Stimulated activated CD8-positive, alpha-beta memory T cell treated with anti-CD3 and anti-CD28 coated beads, Interleukin-7, amount 100 ng/mL, for 4 hours (primary cell): ENCODE measurements around the gene GSDME.
"Not testable (repeated sequence)": the region's sequence is repeated elsewhere in the genome, so short reads cannot be mapped to it uniquely, and the experiment has no call there.

Experiments
- DNase-seq, 2 donors: peaks; one replicate each; pipeline ENCODE4 v3.0.0-alpha.2; 2020; ENCODE audit warnings: low read depth in 2 of 2

Gene GSDME

DNA sequence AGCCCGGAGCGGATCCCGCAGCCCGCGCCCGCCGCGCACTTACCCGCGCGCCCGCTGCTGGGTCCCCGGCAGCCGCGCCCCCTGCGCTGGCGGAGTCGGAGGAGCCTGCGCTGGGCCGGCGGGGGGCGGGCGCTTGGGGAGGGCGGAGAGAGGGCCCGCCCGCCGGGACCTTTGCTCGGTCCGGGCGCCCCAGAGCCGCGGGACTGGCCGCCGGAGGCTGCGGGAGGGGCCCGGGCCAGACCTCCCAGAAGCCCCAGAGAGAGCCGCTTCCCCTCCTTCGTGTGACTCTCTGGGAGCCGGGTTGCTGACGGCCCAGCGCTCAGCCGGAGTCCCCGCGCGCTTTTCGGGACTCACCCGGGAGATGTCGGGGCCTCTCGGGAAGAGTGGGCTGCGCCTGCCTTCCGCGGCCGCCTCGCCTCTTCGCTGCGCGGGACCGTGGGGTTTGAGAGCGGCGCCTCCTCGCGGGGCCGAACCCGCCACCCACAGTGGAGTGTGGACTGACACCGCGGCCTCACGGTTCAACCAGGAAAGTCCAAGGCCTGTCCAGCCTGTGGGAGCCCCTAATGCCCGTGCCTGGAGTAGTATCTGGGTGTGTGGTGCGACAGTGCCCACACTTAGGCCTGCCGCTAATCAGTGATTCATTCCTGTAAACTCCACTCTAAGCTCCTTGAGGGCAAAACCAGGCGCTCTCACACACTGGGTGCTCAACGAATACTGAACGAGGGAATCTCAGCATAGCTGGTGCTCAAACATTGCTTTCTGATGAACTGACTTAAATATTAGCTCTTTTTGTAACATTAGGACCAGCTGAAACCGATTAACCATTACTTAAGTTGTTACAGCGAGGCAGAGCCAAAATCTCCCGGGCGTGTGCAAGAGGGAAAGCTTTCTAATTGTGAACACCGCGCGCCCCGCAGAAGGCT, at the start of gene GSDME:
Gene GSDME (minus strand): TSS at position 112 of the 923 bp plus-strand sequence. CDS start 7,690 bp downstream, outside the sequence.
- peak in 1 of 2 donors; percentile 16 for DNase-seq

DNA sequence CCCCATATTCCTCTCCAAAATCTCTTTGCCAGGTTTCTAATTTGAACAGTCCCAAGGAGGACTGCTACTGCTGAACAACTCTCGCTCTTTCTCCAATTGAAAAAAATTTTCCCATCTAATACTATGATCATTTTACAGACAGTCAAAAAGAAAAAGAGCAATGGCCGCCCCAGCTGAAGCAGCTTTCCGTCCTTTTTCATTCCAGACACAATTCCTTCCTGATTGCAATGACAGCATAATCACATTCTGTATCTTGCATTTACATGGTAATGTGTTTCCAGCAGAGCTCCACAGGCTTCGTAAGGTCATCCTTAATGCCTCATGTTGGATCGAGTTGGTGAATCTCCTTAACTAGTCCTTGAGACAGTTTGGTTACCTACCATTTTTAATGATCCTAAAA, 45.0 kb upstream of the GSDME start:
- DNase-seq: no peak

DNA sequence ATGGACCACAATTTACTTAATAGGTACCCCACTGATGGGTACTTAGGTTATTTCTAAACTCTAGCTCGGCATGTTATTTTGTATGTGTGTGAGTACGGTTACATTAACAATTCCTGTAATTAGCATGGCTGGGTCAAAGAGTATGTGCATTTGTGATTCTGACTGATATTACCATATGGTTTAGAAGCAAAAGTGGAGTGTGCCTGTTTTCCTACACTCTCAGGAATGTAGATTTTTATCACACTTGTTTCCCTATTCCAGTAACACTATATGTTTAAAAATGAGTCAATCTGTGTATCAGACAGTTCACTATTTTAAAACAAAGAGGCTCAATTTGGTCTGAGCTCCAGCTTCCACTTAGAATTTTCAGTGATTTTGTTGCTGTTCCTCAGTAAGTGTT, 44.6 kb upstream of the GSDME start:
- no peak for DNase-seq

DNA sequence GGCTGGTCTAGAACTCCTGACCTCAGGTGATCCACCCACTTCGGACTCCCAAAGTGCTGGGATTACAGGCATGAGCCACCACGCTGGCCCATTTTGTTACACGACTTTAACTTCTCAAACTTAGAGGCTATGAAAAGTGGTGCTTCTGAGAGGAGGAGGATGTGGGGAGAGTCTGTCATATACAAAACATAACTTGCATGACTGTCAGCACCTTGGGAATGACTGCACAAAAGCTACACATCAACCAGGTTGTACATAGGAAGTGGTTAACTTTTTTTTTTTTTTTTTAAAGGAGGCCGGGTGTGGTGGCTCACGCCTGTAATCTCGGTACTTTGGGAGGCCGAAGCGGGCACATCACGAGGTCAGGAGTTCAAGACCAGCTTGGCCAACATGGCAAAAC, 43.4 kb upstream of the GSDME start:
- DNase-seq: no peak

DNA sequence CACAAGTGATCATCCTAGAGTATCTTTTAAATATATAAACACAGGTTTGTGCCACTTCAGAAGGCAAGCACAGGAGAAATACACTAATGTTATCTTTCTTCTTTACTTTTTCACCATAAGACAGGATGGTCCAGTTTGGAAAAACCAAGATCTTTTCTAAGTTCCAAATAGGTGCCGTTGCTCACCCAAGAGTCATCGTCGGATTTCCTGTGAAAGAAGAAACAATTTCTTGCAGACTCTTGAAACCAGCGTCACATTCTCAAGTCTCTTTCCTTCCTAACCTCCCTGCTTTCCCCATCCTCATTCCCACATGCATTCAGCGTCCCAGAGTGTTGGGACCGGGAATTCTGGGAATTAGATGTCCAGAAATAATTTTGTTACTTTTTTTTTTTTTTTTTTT, 42.8 kb upstream of the GSDME start:
- DNase-seq: no peak

DNA sequence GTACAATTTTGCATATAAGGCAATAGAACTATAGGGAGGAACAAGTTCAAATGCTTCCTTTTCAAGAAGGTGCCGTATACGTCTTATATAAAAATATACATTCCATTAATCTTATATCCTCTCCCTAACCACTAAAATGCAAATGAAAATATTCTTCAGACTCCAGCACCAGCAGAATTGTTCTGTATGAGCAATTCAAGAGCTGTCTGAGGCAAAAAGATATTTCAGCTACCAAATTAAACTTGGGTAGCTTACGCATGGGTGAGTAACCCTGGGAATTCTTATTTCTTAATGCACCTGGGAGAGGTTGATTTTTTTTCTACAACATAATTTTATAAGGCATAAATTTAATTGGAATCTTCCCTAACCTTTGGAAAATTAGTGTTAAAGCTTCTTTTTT, 42.2 kb upstream of the GSDME start:
- no peak for DNase-seq

DNA sequence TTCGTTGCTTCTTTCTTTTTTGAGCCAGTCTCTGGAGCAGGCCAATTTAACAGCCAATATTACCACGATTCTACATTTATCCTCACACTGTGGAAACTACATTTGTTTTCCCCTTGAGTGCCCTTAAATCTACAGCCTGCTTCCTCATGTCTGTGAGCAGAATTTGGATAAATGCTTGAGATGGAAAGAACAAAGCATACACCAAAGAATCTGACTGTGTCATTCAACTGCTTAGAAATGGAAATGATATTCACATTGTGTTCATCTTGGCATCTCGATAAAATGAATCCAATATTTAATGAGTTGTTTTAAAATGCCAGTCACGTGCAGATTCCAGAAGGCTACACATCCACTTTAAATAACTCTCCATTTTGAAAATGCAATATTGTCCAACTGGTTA, 41.0 kb upstream of the GSDME start:
- no peak for DNase-seq

DNA sequence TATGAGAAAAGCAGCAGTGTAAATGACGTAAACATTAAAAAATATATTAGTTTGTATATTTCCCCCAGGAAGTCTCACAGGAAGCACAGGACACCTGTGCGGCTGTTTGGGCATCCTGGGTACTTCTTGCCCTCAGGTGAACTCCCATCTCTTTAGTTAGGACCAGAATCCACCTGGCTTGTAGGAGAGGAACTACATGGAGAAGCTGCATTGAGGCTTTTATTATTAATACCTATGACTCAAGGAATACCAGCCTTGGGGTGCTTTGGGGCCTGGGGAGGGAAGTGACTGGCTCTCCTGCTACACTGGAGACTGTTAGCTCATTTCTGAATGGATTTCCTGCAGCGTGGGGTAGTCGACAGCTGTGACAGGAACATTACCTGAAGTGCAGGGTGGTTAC, 40.0 kb upstream of the GSDME start:
- DNase-seq: no peak

DNA sequence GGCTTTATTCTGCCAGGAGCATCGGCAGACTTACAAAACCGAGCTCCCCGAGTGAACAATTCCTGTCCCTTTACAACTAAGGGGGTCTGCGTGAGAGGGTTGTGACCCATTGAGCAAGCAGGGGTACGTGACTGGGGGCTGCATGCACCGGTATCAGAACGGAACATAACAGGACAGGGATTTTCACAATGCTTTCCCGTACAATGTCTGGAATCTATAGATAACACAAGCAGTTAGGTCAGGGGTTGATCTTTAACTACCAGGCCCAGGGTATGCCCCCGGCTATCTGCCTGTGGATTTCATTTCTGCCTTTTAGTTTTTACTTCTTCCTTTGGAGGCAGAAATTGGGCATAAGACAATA, 38.1 kb upstream of the GSDME start:
- no peak for DNase-seq

DNA sequence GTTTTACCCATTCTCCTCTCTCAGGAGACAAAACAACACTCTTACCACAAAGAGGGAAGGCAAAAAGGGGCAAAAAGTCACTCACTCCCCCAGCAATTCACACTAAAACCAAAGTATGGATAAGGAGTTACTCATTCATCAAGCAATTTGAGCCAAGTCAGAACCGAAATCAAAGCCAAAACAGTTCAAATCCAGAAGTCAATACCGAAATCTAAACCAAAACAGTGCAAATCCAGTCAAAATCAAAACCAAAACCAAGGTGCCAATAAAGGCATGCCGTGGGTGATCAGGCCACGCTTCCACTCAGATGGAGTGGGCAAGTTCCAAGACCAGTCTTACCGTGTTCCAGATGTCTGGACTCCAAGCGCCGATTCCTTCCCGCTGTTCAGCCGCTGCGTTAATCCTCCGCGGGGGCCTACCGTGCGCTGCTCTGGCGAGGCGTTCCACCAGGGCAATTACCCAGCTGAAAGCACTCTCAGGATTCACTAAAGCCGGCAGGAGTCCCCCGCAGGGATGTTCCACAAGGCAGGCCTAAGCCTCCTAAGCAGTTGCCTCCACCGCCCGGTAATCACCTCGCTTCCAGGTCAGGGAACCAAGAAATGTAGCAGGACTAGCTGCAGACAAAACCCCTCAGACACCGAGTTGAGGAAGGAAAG, 37.6 kb upstream of the GSDME start:
- DNase-seq: not testable (repeated sequence)

DNA sequence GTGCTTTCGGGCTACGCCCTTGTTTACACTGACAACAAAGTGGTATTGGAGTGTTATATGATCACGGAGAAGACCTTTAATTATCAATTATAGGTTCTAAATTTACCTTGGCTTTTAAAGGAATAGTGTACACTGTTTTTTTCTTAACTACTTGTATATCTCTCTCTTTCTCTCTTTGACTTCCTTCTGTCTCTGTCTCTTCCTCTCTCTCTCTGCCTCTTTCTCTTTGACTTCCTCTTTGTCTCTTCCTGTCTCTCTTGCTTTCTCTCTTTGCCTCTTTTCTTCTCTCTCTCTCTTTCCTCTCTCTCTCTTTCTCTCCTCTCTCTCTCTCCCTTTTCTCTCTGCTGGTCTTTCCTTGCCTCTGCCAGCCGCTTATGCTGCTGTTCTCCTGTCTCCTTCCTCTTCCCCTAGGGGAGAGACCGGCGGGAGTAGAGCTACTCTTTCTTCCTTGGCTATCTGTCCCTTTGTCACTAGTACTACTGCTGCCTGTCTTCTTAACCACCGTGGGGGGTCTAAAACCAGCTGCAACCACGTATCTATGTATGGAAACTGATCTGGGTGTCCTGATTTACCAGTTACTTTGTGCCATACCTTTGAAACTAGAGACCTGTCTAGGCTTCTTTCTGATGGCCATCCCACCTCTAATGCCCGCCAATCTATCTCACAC, 36.9 kb upstream of the GSDME start:
- no peak for DNase-seq

DNA sequence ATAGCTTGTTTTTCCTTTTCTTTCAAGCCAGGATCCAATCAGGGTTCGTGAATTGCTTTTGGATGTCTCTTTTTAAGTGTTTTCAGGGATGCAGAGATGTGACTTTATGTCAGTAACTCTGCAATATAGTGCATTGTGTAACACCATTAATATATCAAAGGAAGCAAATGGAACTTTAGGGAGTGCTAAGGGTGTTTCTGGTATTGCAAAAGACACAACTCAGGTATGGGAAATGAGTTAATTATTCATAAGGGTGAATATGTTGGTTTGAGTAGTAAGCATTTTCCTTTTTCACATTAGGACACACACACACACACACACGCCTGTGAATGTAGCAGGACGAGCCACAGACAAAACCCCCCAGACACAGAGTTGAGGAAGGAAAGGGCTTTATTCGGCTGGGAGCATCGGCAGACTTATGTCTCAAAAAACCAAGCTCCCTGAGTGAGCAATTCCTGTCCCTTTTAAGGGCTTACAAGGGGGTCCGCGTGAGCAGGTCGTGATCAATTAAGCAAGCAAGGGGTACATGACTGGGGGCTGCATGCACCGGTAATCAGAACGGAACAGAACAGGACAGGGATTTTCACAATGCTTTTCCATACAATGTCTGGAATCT, 31.8 kb upstream of the GSDME start:
- no peak for DNase-seq

DNA sequence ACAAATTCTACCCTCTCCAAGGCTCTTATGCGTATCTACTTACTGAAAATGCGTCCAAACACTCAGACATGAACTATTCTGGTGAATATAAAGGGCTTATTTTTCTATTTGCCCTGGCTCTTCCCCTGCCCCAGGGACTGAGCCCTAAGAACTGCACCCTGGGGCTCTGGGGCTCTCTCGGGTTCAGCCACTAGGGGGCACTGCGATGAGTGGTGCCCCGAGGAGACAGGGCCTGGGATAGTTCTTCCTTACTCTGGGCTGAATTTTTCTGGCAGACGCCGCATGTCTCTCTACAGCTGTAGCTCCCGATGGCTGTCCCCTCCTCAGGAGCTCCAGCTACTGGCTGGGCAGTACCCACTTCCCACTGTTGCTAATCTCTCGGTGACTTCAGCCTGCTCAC, 30.8 kb upstream of the GSDME start:
- DNase-seq: no peak

DNA sequence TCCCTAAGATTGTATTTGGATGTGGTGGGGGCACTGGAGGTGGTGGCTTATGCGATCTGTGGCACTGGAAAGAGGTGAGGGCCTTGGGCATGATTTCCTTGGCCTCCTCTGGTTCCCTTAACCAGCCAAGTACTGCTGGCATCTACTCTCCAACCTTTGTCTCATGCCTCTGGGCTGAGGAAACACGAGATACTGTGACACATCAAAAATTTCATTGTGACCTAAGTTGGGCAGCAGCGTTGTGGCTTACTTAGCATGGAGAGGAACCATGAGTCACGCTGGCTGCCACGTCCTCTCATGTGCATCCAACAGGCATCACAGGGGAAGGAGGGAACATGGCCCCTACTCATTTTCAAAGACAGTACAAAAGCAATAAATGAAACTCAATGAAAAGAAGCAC, 29.7 kb upstream of the GSDME start:
- no peak for DNase-seq

DNA sequence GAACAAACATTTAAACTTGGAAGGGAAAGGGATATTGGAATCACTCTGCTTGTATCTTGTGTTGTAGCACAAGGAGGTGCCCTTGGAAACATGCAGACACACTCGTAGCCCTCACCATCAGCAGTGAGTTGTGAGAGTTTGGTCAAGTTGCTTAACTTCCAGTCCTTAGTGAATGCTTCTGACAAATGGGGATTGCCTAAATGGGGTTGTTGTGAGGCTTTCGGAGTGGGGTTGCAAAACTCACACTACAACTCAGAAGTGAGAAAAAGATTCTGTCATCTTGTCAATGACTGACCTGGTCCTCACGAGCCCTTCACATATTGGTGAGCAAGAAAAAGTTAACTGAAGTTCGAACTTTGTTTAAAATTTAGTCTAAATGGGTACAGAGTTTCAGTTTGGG, 29.0 kb upstream of the GSDME start:
- no peak for DNase-seq

DNA sequence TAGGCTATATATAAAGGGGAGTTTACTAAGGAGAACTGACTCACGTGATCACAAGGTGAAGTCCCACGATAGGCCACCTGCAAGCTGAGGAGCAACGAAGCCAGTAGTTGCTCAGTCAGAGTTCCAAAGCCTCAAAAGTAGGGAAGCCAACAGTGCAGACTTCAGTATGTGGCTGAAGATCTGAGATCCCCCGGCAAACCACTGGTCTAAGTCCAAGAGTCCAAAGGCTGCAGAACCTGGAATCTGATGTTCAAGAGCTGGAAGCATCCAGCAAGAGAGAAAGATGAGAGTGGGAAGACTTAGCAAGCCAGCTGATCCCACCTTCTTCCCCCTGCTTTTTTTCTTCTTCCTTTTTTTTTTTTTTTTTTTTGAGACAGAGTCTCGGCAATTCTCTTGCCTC, 27.0 kb upstream of the GSDME start:
- no peak for DNase-seq

DNA sequence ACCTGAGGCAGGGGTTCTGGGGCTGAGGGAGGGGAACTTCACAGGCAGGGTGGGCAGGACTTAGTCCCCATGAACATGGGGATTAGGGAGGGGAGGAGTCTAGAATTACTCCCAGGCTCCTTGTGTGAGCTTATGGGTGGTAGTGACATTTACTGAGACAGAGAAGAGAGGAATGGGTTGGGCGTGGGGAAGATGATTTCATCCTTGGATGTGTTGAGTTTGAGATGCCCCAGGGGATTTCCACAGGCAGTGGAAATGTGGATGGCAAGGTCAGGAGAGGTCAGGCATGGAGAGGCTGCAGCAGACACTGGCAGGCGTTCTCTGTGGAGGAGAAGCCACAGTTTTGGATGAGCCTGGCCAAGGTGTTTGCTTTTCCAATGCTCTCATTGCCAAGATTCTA, 26.4 kb upstream of the GSDME start:
- DNase-seq: no peak

DNA sequence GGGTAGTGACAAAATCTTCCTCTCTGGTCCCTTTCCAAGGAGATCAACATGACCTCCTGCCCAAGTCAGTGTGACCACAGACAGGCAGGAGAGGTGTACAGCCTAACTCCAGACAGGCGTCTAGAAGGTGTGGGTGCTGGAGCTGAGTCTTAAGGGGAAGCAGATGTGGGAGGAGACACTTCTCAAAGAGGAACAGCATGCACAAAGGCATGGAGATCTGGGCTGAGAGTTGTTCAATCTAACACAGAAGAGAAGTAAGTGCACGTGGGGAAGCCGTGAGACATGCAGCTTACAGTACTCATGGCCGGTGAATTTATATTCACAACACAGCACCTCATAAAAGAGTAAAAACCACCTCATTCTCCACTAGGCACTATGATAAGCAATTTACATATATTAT, 23.8 kb upstream of the GSDME start:
- DNase-seq: no peak

DNA sequence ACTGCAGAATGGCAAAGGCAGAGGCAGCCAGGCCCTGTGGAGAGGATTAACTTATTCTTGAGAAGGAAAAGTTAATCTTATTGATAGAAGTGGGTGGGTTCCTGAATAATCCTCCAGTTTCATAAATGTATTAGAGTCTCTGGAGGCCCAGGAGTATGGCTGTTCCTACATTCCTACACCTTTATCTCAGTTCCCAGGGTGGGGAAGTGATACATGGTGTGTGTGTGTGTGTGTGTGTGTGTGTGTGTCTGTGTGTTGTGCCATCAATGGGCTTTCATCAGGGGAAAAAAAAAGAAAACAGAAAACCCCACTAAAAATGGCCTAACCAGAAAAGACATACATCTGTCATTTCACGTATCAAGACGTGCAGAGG, 22.0 kb upstream of the GSDME start:
- DNase-seq: no peak

DNA sequence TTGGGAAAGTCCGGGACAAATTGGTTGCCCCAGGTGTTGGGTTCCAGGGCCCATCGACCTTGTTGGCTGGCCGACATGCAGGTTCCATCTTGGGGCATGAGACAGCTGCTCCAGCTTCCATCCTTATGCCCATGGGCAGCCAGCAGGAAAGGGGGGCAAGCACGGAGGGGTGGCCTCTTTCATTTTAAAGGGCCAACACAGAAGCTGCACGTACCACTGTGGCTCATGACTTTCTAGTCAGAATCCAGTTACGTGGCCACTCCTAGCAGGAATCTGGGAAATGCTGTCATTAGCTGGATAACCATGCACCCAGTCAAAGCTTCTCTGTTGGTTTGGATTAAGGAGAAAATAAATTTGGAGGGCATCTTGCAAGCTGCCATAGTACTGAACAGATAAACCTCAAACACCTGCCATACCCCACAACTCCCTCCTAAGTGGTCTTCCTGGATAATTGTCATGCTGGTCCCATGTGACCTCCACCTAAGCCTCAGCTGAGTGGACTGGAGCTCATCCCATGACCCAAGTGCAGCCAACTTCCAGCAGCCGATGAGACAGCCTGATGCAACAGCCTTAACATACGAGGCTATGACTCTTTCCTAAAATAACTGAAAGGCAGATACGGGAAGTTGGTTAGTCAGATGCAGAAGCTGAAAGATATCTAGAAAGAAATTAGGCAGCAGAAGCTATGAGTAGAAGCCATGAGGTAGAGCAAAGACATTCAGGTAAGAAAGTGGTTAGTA, 21.4 kb upstream of the GSDME start:
- no peak for DNase-seq

DNA sequence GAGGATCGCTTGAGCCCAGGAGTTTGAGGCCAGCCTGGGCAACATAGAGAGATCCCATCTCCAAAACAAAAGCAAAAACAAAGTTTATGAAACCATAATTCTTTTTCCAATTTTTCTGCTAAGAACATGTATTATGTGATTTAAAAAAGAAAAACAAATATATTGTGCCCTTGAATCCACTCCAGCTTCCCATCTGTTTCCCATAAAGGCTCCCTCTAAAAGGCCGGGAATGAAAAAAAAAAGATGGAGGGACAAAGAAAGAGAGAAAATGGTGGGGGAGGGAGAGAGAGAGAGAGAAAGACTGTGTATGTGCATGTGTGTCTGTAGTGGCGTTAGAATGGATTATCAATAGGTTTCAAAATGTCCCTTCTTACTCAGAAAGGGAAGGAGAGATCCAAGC, 20.5 kb upstream of the GSDME start:
- no peak for DNase-seq

DNA sequence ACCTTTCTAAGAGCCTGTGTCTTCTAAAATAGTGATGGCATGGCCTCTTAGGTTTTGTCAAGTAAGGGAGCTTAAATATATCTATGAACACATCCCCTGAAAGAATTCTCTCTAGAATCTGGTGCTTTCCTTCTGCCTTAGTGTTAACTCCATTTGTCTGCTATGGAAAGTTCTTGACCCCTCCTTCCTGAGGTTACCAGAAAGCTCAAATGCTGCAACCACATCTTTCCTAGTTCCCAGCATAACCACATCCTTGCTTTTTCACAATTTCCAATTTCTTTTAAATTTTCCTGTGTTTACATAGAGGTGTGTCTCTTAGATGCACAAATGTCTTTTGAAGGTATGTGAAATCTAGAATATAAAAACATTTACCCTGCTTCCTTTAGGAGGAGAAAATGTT, 16.4 kb upstream of the GSDME start:
- no peak for DNase-seq
